GM13976 (cell line): ENCODE data around the gene MNAT1.
"Not testable (repeated sequence)": the region's sequence is repeated elsewhere in the genome, so short reads cannot be mapped to it uniquely, and the experiment has no call there.

Source experiments
- DNase-seq: peaks from one replicate; pipeline ENCODE4 v3.0.0; 2012; ENCODE audit warnings: low spot score
- CTCF ChIP-seq: IDR thresholded peaks from 2 replicates; pipeline ENCODE4 v1.5.1; 2012; ENCODE audit warnings: borderline replicate concordance, mild to moderate bottlenecking; ENCODE audit not compliant: insufficient read depth; ENCODE audit errors: extremely low read depth, missing control alignments, control extremely low read depth
- in situ Hi-C: fragments of 300-500 bp; cut with MboI; formaldehyde crosslinking; loops from one replicate; pipeline ENCODE4 v1.12.0; 2022; ENCODE audit warnings: low sequenced_read_pairs, mixed read lengths, inconsistent platforms; ENCODE audit not compliant: unreplicated experiment

The MNAT1 gene

GRCh38 chr14:60722107-60722356, 12.5 kb upstream of the MNAT1 start:
- in situ Hi-C loops: no loop called here
- no peak for TF ChIP-seq CTCF
- DNase-seq: no peak

GRCh38 chr14:60722357-60723115, 12.0 kb upstream of the MNAT1 start:
- peak; percentile 62 for DNase-seq
- in situ Hi-C loops: no loop called here
- no peak for TF ChIP-seq CTCF

- peak; percentile 63 for DNase-seq
- in situ Hi-C loops: no loop called here
- no peak for TF ChIP-seq CTCF
Observed at GRCh38 chr14:60723116-60723906, 11.2 kb upstream of the MNAT1 start.

- in situ Hi-C loops: no loop called here
- no peak for TF ChIP-seq CTCF
- peak; percentile 76 for DNase-seq
Observed at GRCh38 chr14:60723907-60724618, 10.5 kb upstream of the MNAT1 start, which contains the start of gene SIX4. TSS of gene SIX4 (minus strand) at chr14:60724351. CDS start at chr14:60724074, 277 bp downstream.

GRCh38 chr14:60731291-60731690, 3.3 kb upstream of the MNAT1 start:
- DNase-seq, in situ Hi-C loops: not testable (repeated sequence)

- TF ChIP-seq CTCF: no peak
- in situ Hi-C loops: no loop called here
- DNase-seq: no peak
Observed at GRCh38 chr14:60732840-60733483, 1.6 kb upstream of the MNAT1 start.
